NK-92 (cell line): Measurements from ENCODE around the gene ACSF3.

ENCODE experiments used
- DNase-seq: peaks from one replicate; lab custom pipeline; 2025; ENCODE audit not compliant: unreplicated experiment; lab: John Stamatoyannopoulos, UW

ACSF3 gene

GRCh38 chr16:89198417-89199240, 105.0 kb downstream of the ACSF3 start:
- DNase-seq = no peak

GRCh38 chr16:89199241-89200123, 105.8 kb downstream of the ACSF3 start:
- no peak for DNase-seq

- no peak for DNase-seq
Observed at GRCh38 chr16:89200124-89200849, 106.6 kb downstream of the ACSF3 start, which contains the start of gene SLC22A31. TSS of gene SLC22A31 (minus strand) at chr16:89200537. CDS start at chr16:89200501, 36 bp downstream.

GRCh38 chr16:89200850-89201411, 107.3 kb downstream of the ACSF3 start:
- no peak for DNase-seq

- no peak for DNase-seq
Observed at GRCh38 chr16:89201439-89202377, 108.1 kb downstream of the ACSF3 start.

GRCh38 chr16:89202422-89203215, 109.0 kb downstream of the ACSF3 start:
- no peak for DNase-seq
